ENCODE results near the gene GLI2.

The GLI2 gene

DNA sequence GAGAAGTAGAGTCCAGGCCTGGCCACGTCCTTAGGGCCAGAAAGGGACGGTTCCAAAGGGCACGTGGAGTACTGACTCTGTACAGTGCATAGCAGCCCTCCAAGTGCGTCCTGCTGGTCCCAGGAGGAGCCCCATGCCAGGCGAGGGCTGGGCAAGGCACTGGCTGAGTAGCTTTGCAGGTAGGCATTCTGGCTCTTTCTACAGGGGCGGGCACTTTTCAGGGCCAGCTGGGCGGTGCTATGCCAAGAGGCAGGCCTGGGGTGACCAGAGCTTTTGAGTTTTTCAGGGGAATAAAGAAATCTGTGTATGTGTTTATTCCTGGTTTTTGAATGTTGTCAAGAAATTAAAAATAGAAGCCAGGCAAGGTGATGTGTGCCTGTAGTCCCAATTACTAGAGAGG lies 15.4 kb upstream of the GLI2 start:
- TF ChIP-seq, protein P1, sequence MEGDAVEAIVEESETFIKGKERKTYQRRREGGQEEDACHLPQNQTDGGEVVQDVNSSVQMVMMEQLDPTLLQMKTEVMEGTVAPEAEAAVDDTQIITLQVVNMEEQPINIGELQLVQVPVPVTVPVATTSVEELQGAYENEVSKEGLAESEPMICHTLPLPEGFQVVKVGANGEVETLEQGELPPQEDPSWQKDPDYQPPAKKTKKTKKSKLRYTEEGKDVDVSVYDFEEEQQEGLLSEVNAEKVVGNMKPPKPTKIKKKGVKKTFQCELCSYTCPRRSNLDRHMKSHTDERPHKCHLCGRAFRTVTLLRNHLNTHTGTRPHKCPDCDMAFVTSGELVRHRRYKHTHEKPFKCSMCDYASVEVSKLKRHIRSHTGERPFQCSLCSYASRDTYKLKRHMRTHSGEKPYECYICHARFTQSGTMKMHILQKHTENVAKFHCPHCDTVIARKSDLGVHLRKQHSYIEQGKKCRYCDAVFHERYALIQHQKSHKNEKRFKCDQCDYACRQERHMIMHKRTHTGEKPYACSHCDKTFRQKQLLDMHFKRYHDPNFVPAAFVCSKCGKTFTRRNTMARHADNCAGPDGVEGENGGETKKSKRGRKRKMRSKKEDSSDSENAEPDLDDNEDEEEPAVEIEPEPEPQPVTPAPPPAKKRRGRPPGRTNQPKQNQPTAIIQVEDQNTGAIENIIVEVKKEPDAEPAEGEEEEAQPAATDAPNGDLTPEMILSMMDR (IDR thresholded peaks at IDR 0.05; ENCODE audit: borderline replicate concordance, insufficient read depth, low read depth, low read length), result no peak
- H3K4me3 ChIP-seq (ENCODE audit: low read depth, low read length), result no peak overlapping the region

DNA sequence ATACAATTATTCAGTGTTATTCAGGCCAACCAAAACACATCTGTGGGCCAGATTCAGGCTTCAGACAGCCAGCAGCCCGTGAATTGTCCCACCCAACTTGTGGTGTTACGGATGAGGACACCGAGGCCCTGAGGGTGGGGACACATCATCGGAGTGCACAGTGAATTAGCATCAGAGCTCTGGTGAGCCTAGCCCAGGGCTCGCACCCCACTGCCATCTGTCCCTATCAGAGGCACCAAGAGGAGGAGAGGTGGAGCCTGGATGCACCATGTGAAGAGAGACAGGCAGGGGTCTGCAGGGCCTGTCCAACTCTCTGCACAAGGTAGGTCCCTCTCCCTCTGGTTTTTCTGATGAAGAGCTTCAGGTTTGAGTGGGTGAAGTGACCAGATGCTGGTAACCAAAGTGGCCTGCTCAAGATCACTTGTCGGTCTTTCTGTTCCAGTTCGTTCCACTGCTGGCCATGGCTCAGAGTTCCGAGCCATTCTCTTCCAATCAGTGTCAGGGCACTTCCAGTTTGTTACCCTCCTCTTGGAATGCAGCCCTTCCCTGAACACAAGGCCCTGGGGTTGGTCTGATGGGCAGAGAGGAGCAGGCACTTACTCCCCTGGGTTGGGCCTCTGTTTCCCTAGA lies 14.8 kb upstream of the GLI2 start:
- H3K4me3 ChIP-seq (ENCODE audit: low read depth, low read length), result no peak overlapping the region
- TF ChIP-seq, protein P1 (IDR thresholded peaks at IDR 0.05; ENCODE audit: borderline replicate concordance, insufficient read depth, low read depth, low read length), result no peak

DNA sequence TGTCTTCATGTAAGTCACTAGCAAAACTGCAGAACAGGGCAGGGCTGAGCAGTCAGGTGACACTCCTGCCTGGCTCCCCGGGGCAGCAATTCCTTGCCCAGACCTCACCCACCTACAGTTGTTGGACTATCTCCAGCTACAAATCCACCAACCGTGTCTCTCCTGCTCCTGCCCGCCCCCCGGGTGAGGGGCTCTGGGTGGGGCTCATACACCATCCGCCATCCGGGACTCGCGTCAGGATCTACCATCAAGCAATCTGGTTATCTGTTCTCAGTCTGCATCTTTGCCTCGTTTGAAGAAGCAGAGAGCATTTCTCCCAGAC lies 13.5 kb upstream of the GLI2 start:
- no peak overlapping the region for H3K4me3 ChIP-seq (ENCODE audit: low read depth, low read length)
- TF ChIP-seq, protein P1 (IDR thresholded peaks at IDR 0.05; ENCODE audit: borderline replicate concordance, insufficient read depth, low read depth, low read length), result no peak

DNA sequence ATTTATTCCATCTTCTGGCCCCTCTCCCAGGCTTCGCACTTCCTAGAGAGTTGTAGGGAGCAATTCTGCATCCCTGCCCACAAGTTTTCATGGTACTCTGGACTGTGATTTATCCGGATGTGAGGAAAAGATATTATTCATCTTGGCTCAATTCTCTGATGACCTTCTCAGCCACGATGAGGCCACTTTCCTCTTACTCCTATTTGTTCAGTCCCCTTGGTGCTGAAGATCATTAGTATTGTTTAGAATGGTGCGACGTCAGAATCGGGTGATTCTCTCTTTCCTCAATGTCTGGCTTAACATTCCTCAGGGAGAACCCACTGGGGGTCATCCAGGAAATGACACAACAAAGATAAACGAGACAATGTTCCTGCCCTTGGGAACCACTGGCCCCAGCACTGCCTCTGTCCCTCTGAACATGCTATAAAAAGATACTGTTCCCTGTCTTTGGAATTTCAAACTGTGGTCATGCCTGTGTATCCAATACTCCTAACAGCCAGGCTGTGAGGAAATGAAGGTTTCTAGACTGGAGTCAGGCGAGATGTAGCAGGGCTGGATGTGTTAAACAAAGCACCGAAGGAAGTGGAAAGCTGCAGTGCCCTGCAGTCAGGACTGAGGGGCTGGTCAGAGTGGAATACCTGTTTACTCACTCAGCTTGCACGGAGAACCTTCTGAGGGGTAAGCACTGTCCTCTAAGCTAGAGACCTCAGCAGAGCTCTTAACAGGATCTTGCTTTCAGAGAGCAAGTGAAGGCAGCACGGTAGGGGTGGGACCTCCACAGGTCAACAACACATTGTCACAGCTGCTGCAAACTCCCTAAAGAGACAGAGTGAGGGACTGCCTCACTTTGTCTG lies 12.9 kb upstream of the GLI2 start:
- TF ChIP-seq, protein P1 (IDR thresholded peaks at IDR 0.05; ENCODE audit: borderline replicate concordance, insufficient read depth, low read depth, low read length), result no peak
- no peak overlapping the region for H3K4me3 ChIP-seq (ENCODE audit: low read depth, low read length)

DNA sequence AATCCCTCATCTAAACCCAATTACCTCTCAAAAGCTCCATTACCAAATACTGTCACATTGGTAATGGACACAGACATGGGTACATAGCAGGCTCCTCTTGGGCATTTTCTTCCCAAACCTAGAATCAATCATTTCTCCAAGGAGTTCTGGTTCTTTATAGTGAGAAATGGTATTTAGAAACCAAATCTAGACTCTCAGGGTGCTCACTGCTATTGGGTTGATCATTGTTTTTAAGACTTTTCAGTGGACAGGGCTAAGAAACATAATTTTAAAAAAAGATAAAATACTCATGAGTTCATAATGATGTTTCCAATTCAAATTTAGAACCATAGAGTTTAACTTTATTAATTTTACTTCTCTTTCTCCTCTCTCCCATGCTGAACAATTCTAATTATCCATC lies 9.4 kb upstream of the GLI2 start:
- no peak overlapping the region for H3K4me3 ChIP-seq (ENCODE audit: low read depth, low read length)
- TF ChIP-seq, protein P1 (IDR thresholded peaks at IDR 0.05; ENCODE audit: borderline replicate concordance, insufficient read depth, low read depth, low read length), result no peak

DNA sequence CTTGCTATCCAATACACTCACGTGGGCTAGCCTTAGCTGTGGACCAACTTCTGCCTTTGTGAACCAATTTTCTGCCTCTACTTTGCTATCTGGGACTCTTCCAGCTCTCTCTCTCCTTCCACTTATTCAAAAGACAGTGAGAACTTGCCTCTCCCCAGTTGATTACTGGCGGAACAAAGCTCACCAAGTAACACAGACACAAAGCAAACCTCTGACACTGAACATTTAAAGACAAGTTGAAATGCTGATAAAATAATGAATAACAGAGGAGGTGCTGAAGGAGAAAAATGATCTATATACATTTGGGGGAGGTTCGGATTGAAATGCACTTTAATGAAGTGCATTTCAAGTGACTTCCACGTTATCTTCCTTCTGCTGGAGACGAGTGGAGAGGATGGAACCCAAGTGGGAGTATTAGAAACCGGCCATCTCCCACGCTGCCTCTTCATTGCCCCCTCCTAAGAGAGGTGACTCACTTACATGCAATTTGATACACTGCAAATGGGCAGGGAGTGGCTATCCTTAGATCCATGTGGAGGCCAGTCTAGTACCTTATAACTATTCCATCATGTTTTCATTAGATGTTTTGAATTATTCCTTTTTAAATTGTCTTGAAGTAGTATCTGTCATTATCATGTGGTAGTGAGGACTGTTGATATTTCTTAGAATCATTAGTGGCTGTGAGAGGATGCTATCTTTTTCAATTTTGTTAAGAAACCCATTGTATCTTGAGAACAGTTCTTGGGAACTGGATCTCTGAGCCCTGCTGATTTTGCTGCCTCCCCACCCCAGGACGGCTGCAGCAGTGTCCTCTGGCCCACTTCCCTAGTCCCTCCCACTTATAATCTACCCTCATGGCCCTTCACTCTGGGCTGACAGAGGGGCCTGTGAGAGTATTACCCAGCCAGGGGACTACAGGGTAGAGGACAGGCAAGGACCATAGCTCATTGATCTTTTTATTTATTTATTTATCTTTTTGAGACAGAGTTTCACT lies 6.0 kb upstream of the GLI2 start:
- no peak overlapping the region for H3K4me3 ChIP-seq (ENCODE audit: low read depth, low read length)
- TF ChIP-seq, protein P1 (IDR thresholded peaks at IDR 0.05; ENCODE audit: borderline replicate concordance, insufficient read depth, low read depth, low read length), result no peak

All from GM12875 (cell line).